GM12878 (cell line): ENCODE measurements around the gene TEDC1.

Experiments
- CEBPB ChIP-seq, 2 experiments: fragments of 150-350 bp in 1 of 2; IDR thresholded peaks; 2 replicates each; pipeline ENCODE4 v1.6.1; 2012 to 2014; ENCODE audit warnings: low read depth in 2 of 2, low read length in 2 of 2, borderline replicate concordance in 1 of 2, inconsistent platforms in 1 of 2
- EZH2 ChIP-seq: IDR thresholded peaks from 2 replicates; pipeline ENCODE4 v1.6.1; 2012; ENCODE audit warnings: low read depth, mild to moderate bottlenecking, control low read depth, inconsistent platforms, low read length, borderline replicate concordance; ENCODE audit not compliant: control insufficient read depth
- FOXK2 ChIP-seq: fragments of 450-650 bp; IDR thresholded peaks from 2 replicates; pipeline ENCODE4 v1.6.1; 2017; ENCODE audit warnings: mild to moderate bottlenecking, moderate library complexity
- SUZ12 ChIP-seq: fragments of 200-600 bp; sonication (generic); IDR thresholded peaks from one replicate; pipeline ENCODE4 v1.6.1; 2018; ENCODE audit warnings: antibody characterized with exemption, mild to moderate bottlenecking; ENCODE audit not compliant: unreplicated experiment
- TF ChIP-seq, protein P1 (sequence below), 3 experiments: IDR thresholded peaks in 2 of 3; conservative IDR thresholded peaks in 1 of 3; 2 replicates each; pipeline ENCODE4 v1.5.1; 2011; ENCODE audit warnings: low read depth in 3 of 3, low read length in 3 of 3, mild to moderate bottlenecking in 3 of 3, control low read depth in 2 of 3, moderate library complexity in 2 of 3, inconsistent platforms in 1 of 3, mixed read lengths in 1 of 3; ENCODE audit not compliant: control insufficient read depth in 2 of 3, insufficient read depth in 1 of 3; ENCODE audit errors: extremely low read depth in 1 of 3

DNA sequence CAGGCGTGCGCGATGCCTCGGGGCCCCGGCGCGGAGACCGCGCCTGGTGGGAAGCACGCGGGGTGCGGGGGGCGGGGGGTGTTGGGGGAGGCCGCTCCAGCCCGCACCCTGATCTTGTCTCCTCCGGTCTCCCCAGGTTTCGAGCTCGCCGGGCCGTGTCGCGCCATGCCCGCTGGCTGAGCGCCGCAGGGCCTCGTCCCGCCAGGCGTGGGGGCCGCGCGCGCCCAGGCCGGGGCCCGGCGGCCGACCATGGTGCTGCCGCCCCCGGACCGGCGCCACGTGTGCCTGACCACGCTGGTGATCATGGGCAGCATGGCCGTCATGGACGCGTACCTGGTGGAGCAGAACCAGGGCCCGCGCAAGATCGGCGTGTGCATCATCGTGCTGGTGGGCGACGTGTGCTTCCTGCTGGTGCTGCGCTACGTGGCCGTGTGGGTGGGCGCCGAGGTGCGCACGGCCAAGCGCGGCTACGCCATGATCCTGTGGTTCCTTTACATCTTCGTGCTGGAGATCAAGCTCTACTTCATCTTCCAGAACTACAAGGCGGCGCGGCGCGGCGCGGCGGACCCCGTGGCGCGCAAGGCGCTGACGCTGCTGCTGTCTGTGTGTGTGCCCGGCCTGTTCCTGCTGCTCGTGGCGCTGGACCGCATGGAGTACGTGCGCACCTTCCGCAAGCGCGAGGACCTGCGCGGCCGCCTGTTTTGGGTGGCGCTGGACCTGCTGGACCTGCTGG lies 37.7 kb downstream of the TEDC1 start:
- no peak for TF ChIP-seq SUZ12
- TF ChIP-seq, protein P1, sequence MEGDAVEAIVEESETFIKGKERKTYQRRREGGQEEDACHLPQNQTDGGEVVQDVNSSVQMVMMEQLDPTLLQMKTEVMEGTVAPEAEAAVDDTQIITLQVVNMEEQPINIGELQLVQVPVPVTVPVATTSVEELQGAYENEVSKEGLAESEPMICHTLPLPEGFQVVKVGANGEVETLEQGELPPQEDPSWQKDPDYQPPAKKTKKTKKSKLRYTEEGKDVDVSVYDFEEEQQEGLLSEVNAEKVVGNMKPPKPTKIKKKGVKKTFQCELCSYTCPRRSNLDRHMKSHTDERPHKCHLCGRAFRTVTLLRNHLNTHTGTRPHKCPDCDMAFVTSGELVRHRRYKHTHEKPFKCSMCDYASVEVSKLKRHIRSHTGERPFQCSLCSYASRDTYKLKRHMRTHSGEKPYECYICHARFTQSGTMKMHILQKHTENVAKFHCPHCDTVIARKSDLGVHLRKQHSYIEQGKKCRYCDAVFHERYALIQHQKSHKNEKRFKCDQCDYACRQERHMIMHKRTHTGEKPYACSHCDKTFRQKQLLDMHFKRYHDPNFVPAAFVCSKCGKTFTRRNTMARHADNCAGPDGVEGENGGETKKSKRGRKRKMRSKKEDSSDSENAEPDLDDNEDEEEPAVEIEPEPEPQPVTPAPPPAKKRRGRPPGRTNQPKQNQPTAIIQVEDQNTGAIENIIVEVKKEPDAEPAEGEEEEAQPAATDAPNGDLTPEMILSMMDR (IDR thresholded peaks at IDR 0.05 in 2 of 3, conservative IDR thresholded peaks at IDR 0.05 in 1 of 3; ENCODE audit: control insufficient read depth in 2 of 3, extremely low read depth in 1 of 3, insufficient read depth in 1 of 3, low read depth in 3 of 3, low read length in 3 of 3) = no peak
- TF ChIP-seq FOXK2 = no peak
- TF ChIP-seq CEBPB (IDR thresholded peaks at IDR 0.05; ENCODE audit: borderline replicate concordance in 1 of 2, low read depth in 2 of 2, low read length in 2 of 2) = no peak
- TF ChIP-seq EZH2 = no peak
